Ovary (tissue), 9 donors: ENCODE measurements around the gene LAMA1. TPM values are rescaled to one million over a fixed set of nuclear protein-coding genes. Genes with fewer than 3 reads are reported as not detected.

ENCODE experiments used
- DNase-seq, 5 donors: peaks; one replicate each; pipeline ENCODE4 v3.0.0-alpha.2; 2019 to 2020
- H3K27ac ChIP-seq, 2 donors: fragments of 200-600 bp; one replicate each; pipeline versions ENCODE4 v1.5.1 to v1.8.0; 2019 to 2022
- H3K27me3 ChIP-seq: fragments of 200-600 bp; one replicate; pipeline ENCODE4 v1.8.0; 2022
- H3K36me3 ChIP-seq: fragments of 200-600 bp; sonication (generic); one replicate; pipeline ENCODE4 v1.5.1; 2019
- H3K4me1 ChIP-seq: one replicate; pipeline ENCODE4 v1.8.1; 2013; ENCODE audit warnings: mild to moderate bottlenecking, moderate library complexity; ENCODE audit not compliant: insufficient read depth
- H3K4me3 ChIP-seq: fragments of 200-600 bp; sonication (generic); one replicate; pipeline ENCODE4 v1.5.1; 2017
- H3K9me3 ChIP-seq, 2 donors: fragments of 200-600 bp in 1 of 2; sonication (generic) in 1 of 2; one replicate each; pipeline versions ENCODE4 v1.5.1 to v1.8.1; 2013 to 2019; ENCODE audit warnings: mild to moderate bottlenecking in 1 of 2, moderate library complexity in 1 of 2
- CTCF ChIP-seq, 3 donors: fragments of 450-650 bp in 2 of 3; fragments of 200-600 bp in 1 of 3; IDR thresholded peaks; one replicate each; pipeline versions ENCODE4 v1.5.1 to v1.8.0; 2016 to 2022; ENCODE audit warnings: antibody characterized with exemption in 3 of 3, mild to moderate bottlenecking in 1 of 3
- EP300 ChIP-seq: sonication (generic); formaldehyde crosslinking; IDR thresholded peaks from one replicate; pipeline ENCODE4 v1.6.1; 2017; ENCODE audit warnings: antibody characterized with exemption
- POLR2A ChIP-seq: fragments of 450-650 bp; IDR thresholded peaks from one replicate; pipeline ENCODE4 v1.6.1; 2017; ENCODE audit warnings: antibody characterized with exemption, mild to moderate bottlenecking, moderate library complexity
- WGBS, 3 donors: extraction: QIAGEN DNeasy Blood & Tissue Kit in 1 of 3; methylation state at CpG; one replicate each; pipeline versions ENCODE4 v1.1.5 to v1.1.7; 2013 to 2017; 5-methylcytosine and 5-hydroxymethylcytosine counted together
- intact Hi-C, 4 donors: fragments of 100-400 bp; cut with DNase I; formaldehyde crosslinking; loops; one replicate each; pipeline versions ENCODE4 v1.11.0 to v1.15.1; 2022 to 2023
- polyA plus RNA-seq, 2 donors: library from polyadenylated mRNA; stranded (reverse); fragments of 200-250 nt in 1 of 2; fragments of 350-450 nt in 1 of 2; fragmentation: Illumina TruSeq in 1 of 2; extraction: RNeasy Lipid Tissue Mini Kit (QIAGEN cat#74804) in 1 of 2; gene quantifications; one replicate each; pipeline ENCODE4 v1.2.3, GENCODE V29; 2013 to 2014
- total RNA-seq, 7 donors: library from RNA; depleted of rRNA in 2 of 7; stranded (reverse); fragments of >200 nt in 2 of 7; fragmentation: NEBNext Ultra II Directional in 3 of 7; extraction: Animal tissue kit (Norgen Biotek cat#: 25700) in 3 of 7; gene quantifications; one replicate each; pipeline versions ENCODE4 v1.1.0 to v1.2.4, GENCODE V29; 2016 to 2023
- donor health status: DM: no; HTN: no; CAD: no; lungs with moderate emphysema.
- donor health status: DM: no; HTN: no; CAD: no.
- donor health status: Bipolar disorder and iron deficiency.
- donor health status: DM: yes; HTN: yes; CAD: no.
- donor health status: DM: no; HTN: no; CAD: no.
- donor health status: DM: yes; HTN: yes; CAD: no.

The LAMA1 gene
- total and polyA plus RNA-seq, 9 donors, result 1.1 to 10.8 (median 3.8) TPM

- no peak overlapping the region for H3K4me3 ChIP-seq
- TF ChIP-seq CTCF (IDR thresholded peaks at IDR 0.05) (no peak), EP300 (no peak), POLR2A (no peak)
- no peaks in the 10 kb centered on the region for H3K9me3 ChIP-seq
- no peaks in the 10 kb centered on the region for H3K36me3 ChIP-seq
- no peaks in the 10 kb centered on the region for H3K27me3 ChIP-seq
- no peak overlapping the region for H3K27ac ChIP-seq
- 82 to 92% (median 82%) methylated on average over 7 of the region's 7 CpGs for WGBS, 3 donors
- no peak for DNase-seq
- intact Hi-C loops, result no loop called here
- no peaks in the 10 kb centered on the region for H3K4me1 ChIP-seq
Measured at GRCh38 chr18:6983366-6983765, 134.2 kb downstream of the LAMA1 start.

- Histone ChIP-seq H3K27ac (no peak overlapping the region), H3K9me3 (no peaks in the 10 kb centered on the region), H3K27me3 (no peaks in the 10 kb centered on the region), H3K4me1 (no peaks in the 10 kb centered on the region), H3K4me3 (no peak overlapping the region), H3K36me3 (no peaks in the 10 kb centered on the region)
- DNase-seq, result no peak
- WGBS, 3 donors, result 86 to 96% (median 88%) methylated on average over 10 of the region's 10 CpGs
- no peak for TF ChIP-seq CTCF (IDR thresholded peaks at IDR 0.05)
- no peak for TF ChIP-seq POLR2A
- no peak for TF ChIP-seq EP300
- intact Hi-C loops, result no loop called here
Measured at GRCh38 chr18:6982398-6982797, 135.2 kb downstream of the LAMA1 start.

- Histone ChIP-seq H3K36me3 (no peaks in the 10 kb centered on the region), H3K4me1 (no peaks in the 10 kb centered on the region), H3K9me3 (no peaks in the 10 kb centered on the region), H3K27ac (no peak overlapping the region), H3K27me3 (no peaks in the 10 kb centered on the region), H3K4me3 (no peak overlapping the region)
- no peak for TF ChIP-seq CTCF (IDR thresholded peaks at IDR 0.05)
- DNase-seq, result no peak
- 66 to 90% (median 90%) methylated on average over 2 of the region's 2 CpGs for WGBS, 3 donors
- intact Hi-C loops, result no loop called here
Measured at GRCh38 chr18:6980363-6980762, 137.2 kb downstream of the LAMA1 start.

- no peak for DNase-seq
- TF ChIP-seq POLR2A (no peak), EP300 (no peak), CTCF (IDR thresholded peaks at IDR 0.05) (no peak)
Measured at GRCh38 chr18:6979954-6980353, 137.6 kb downstream of the LAMA1 start.

GRCh38 chr18:6976935-6977334 lies 140.7 kb downstream of the LAMA1 start:
- no peak for TF ChIP-seq CTCF (IDR thresholded peaks at IDR 0.05)
- no peak for TF ChIP-seq POLR2A
- no peak for TF ChIP-seq EP300
- DNase-seq, result no peak
- no peaks in the 10 kb centered on the region for H3K36me3 ChIP-seq
- H3K27ac ChIP-seq, result no peak overlapping the region
- intact Hi-C loops, result no loop called here
- H3K9me3 ChIP-seq, result no peaks in the 10 kb centered on the region
- no peak overlapping the region for H3K4me3 ChIP-seq
- whole genome bisulfite sequencing, 3 donors, result 78 to 96% (median 95%) methylated on average over 3 of the region's 3 CpGs
- no peaks in the 10 kb centered on the region for H3K27me3 ChIP-seq
- no peaks in the 10 kb centered on the region for H3K4me1 ChIP-seq

More at GRCh38 chr18:6979954-6980353, 137.6 kb downstream of the LAMA1 start:
- H3K9me3 ChIP-seq, result no peaks in the 10 kb centered on the region
- H3K36me3 ChIP-seq, result no peaks in the 10 kb centered on the region
- H3K4me1 ChIP-seq, result no peaks in the 10 kb centered on the region
- no peak overlapping the region for H3K4me3 ChIP-seq
- intact Hi-C loops, result no loop called here
- no peaks in the 10 kb centered on the region for H3K27me3 ChIP-seq
- no peak overlapping the region for H3K27ac ChIP-seq
- 93 to 99% (median 99%) methylated on average over 3 of the region's 3 CpGs for WGBS, 3 donors
